ENCODE results near the gene DNPEP.

The DNPEP gene

DNA sequence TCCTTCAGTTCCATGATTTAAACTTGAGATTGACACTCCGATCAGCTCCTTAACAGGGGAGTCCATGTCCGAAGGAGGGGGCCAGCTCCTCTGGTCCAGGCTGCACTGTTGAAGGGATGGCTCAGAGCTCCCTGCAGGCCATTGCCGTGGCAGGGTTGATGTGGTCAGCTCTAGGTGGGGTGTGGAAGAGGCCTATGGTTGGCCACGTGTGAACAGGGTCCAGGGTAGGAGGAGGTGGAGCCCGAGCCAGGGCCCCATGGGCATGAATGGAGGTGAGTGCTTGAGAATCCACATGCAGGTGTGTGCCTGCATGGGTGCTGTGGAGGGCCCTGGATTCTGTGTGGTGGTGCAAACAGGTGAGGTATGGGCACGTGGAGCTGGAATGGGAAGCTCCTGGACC is 48.0 kb upstream of the DNPEP start:
- no peak overlapping the region for H3K4me3 ChIP-seq (replicated peaks; ENCODE audit: insufficient read depth, low read length)
- H3K27ac ChIP-seq (replicated peaks): no peak overlapping the region
- no peak for TF ChIP-seq POLR2AphosphoS5 (IDR thresholded peaks at IDR 0.05; ENCODE audit: low read depth)
- TF ChIP-seq, protein P1, sequence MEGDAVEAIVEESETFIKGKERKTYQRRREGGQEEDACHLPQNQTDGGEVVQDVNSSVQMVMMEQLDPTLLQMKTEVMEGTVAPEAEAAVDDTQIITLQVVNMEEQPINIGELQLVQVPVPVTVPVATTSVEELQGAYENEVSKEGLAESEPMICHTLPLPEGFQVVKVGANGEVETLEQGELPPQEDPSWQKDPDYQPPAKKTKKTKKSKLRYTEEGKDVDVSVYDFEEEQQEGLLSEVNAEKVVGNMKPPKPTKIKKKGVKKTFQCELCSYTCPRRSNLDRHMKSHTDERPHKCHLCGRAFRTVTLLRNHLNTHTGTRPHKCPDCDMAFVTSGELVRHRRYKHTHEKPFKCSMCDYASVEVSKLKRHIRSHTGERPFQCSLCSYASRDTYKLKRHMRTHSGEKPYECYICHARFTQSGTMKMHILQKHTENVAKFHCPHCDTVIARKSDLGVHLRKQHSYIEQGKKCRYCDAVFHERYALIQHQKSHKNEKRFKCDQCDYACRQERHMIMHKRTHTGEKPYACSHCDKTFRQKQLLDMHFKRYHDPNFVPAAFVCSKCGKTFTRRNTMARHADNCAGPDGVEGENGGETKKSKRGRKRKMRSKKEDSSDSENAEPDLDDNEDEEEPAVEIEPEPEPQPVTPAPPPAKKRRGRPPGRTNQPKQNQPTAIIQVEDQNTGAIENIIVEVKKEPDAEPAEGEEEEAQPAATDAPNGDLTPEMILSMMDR (IDR thresholded peaks at IDR 0.05; ENCODE audit: insufficient read depth, low read length): no peak
- no peak for TF ChIP-seq GABPA (IDR thresholded peaks at IDR 0.05; ENCODE audit: low read depth)
- TF ChIP-seq, protein P2, sequence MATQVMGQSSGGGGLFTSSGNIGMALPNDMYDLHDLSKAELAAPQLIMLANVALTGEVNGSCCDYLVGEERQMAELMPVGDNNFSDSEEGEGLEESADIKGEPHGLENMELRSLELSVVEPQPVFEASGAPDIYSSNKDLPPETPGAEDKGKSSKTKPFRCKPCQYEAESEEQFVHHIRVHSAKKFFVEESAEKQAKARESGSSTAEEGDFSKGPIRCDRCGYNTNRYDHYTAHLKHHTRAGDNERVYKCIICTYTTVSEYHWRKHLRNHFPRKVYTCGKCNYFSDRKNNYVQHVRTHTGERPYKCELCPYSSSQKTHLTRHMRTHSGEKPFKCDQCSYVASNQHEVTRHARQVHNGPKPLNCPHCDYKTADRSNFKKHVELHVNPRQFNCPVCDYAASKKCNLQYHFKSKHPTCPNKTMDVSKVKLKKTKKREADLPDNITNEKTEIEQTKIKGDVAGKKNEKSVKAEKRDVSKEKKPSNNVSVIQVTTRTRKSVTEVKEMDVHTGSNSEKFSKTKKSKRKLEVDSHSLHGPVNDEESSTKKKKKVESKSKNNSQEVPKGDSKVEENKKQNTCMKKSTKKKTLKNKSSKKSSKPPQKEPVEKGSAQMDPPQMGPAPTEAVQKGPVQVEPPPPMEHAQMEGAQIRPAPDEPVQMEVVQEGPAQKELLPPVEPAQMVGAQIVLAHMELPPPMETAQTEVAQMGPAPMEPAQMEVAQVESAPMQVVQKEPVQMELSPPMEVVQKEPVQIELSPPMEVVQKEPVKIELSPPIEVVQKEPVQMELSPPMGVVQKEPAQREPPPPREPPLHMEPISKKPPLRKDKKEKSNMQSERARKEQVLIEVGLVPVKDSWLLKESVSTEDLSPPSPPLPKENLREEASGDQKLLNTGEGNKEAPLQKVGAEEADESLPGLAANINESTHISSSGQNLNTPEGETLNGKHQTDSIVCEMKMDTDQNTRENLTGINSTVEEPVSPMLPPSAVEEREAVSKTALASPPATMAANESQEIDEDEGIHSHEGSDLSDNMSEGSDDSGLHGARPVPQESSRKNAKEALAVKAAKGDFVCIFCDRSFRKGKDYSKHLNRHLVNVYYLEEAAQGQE (IDR thresholded peaks at IDR 0.05; ENCODE audit: insufficient replicate concordance, low read depth): no peak
- TF ChIP-seq SPI1 (IDR thresholded peaks at IDR 0.05; ENCODE audit: borderline replicate concordance, low read depth): no peak
- peaks cover 31% of the 10 kb centered on the region for H3K27me3 ChIP-seq (ENCODE audit: insufficient read depth, poor library complexity, severe bottlenecking)
- no peak for DNase-seq (ENCODE audit: low read depth in 1 of 2, low spot score in 1 of 2)

DNA sequence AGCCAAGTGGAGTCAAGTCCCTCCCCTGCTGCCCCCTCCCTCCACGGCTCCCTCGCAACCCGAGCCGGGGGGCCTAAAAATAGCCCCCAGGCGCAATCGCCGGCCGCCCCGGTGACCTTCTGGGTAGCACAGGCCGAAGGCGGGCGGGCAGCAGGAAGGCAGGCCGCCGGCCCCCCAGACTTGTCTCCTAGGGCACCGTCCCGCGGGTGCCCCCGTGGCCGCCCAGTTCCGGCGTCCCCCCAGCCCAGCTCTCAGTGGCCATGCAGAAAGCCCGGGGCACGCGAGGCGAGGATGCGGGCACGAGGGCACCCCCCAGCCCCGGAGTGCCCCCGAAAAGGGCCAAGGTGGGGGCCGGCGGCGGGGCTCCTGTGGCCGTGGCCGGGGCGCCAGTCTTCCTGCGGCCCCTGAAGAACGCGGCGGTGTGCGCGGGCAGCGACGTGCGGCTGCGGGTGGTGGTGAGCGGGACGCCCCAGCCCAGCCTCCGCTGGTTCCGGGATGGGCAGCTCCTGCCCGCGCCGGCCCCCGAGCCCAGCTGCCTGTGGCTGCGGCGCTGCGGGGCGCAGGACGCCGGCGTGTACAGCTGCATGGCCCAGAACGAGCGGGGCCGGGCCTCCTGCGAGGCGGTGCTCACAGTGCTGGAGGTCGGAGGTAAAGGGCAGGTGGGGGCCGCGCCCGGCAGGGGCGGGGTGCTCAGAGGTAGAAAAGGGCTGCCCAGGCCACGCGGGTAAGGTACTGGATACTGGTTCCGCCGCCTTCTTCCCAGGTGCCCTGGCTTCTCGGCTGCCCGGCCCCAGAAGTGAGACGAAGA is 47.2 kb upstream of the DNPEP start, which contains the start of gene SPEG:
Gene SPEG (plus strand): TSS at position 126 of the 808 bp plus-strand sequence. CDS start 135 bp downstream, at position 261.
- Histone ChIP-seq H3K27ac (replicated peaks) (no peak within 1 kb of the TSS), H3K4me3 (replicated peaks; ENCODE audit: insufficient read depth, low read length) (no peak within 1 kb of the TSS), H3K27me3 (ENCODE audit: insufficient read depth, poor library complexity, severe bottlenecking) (peaks cover 29% of the 10 kb centered on the region)
- DNase-seq (ENCODE audit: low read depth in 1 of 2, low spot score in 1 of 2): no peak
- no peak for TF ChIP-seq POLR2AphosphoS5 (IDR thresholded peaks at IDR 0.05; ENCODE audit: low read depth)
- TF ChIP-seq, protein P1 (IDR thresholded peaks at IDR 0.05; ENCODE audit: insufficient read depth, low read length): no peak

DNA sequence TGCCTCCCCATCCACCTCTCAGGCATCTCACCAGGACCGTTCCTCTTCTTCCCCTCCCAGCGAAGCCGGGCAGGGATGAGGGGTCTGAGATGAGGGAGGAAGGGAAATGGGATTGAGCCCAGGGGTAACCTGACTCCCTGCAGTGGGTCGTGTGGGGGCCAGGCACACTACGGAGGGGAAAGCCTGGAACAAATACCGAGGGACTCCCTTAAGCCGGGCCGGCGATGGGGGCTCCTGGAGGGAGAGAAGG is 46.7 kb upstream of the DNPEP start:
- no peak for DNase-seq (ENCODE audit: low read depth in 1 of 2, low spot score in 1 of 2)
- TF ChIP-seq, protein P1 (IDR thresholded peaks at IDR 0.05; ENCODE audit: insufficient read depth, low read length): no peak
- no peak for TF ChIP-seq SPI1 (IDR thresholded peaks at IDR 0.05; ENCODE audit: borderline replicate concordance, low read depth)
- no peak overlapping the region for H3K27ac ChIP-seq (replicated peaks)
- peaks cover 27% of the 10 kb centered on the region for H3K27me3 ChIP-seq (ENCODE audit: insufficient read depth, poor library complexity, severe bottlenecking)
- no peak overlapping the region for H3K4me3 ChIP-seq (replicated peaks; ENCODE audit: insufficient read depth, low read length)

DNA sequence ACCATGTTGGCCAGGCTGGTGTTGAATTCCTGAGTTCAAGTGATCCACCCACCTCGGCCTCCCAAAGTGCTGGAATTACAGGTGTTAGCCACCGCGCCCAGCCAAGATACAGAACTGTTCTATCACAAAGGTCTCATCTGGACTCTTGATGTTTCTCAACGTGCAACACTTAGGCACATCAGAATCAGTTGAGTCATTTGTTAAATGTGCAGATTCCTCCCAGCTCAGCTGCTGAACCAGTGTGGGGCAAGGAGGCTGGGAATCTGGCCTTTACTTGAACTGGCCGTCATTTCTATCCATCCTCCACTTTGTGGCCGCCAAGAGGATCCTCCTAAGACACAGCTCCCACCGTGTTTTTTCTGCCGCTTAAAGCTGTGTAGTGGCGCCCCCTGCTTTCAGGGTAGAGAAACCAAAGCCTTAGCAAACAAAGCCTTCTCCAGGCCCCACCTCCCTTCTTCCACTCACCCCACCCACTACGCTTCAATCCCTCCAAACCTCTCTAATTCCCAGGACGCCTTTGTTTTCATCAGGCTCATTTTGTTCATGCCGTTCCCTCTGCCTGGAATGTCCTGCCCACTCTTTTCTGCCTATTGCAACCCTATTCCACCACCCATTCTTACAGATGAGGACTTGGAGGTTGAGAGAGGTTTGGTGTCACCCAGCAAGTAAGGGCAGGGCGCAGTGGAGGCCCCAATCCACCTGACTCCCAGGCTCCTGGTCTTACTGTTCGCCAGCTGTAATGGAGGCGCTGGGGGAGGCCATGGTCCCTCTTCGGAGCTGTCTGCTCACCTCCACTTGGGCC is 46.2 kb upstream of the DNPEP start:
- TF ChIP-seq, protein P2 (IDR thresholded peaks at IDR 0.05; ENCODE audit: insufficient replicate concordance, low read depth): no peak
- no peak for TF ChIP-seq SPI1 (IDR thresholded peaks at IDR 0.05; ENCODE audit: borderline replicate concordance, low read depth)
- no peak for TF ChIP-seq GABPA (IDR thresholded peaks at IDR 0.05; ENCODE audit: low read depth)
- TF ChIP-seq POLR2AphosphoS5 (IDR thresholded peaks at IDR 0.05; ENCODE audit: low read depth): no peak
- TF ChIP-seq, protein P1 (IDR thresholded peaks at IDR 0.05; ENCODE audit: insufficient read depth, low read length): no peak
- Histone ChIP-seq H3K27ac (replicated peaks) (no peak overlapping the region), H3K27me3 (ENCODE audit: insufficient read depth, poor library complexity, severe bottlenecking) (peaks cover 26% of the 10 kb centered on the region), H3K4me3 (replicated peaks; ENCODE audit: insufficient read depth, low read length) (no peak overlapping the region)
- DNase-seq (ENCODE audit: low read depth in 1 of 2, low spot score in 1 of 2): peak in 1 of 2 experiments; percentile 47

Data from HL-60 (cell line).